LNCAP (cell line): Measurements from ENCODE around the gene STK31.

Experiments used
- TF ChIP-seq, protein P1 (sequence below): fragments of 450-650 bp; IDR thresholded peaks from 2 replicates; pipeline ENCODE4 v1.5.1; 2017; ENCODE audit warnings: mild to moderate bottlenecking

The STK31 gene

DNA sequence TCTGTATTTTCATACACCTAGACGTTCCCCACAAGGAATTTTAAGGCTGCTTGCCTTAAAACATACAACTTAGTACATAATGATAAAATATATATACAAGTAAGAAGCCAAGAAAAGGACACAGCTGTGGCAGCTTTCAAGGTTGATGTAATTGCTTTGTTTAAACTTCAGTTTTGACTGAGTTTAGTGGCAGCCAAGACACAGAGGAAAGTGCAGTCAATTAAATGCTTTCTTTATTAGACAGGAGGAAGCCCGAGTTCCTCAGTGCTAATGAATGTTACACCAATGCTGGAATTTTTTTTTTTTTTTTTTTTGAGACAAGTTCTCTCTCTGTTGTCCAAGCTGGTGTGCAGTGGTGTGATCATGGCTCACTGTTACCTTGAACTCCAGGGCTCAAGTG is 11.2 kb upstream of the STK31 start:
- TF ChIP-seq, protein P1, sequence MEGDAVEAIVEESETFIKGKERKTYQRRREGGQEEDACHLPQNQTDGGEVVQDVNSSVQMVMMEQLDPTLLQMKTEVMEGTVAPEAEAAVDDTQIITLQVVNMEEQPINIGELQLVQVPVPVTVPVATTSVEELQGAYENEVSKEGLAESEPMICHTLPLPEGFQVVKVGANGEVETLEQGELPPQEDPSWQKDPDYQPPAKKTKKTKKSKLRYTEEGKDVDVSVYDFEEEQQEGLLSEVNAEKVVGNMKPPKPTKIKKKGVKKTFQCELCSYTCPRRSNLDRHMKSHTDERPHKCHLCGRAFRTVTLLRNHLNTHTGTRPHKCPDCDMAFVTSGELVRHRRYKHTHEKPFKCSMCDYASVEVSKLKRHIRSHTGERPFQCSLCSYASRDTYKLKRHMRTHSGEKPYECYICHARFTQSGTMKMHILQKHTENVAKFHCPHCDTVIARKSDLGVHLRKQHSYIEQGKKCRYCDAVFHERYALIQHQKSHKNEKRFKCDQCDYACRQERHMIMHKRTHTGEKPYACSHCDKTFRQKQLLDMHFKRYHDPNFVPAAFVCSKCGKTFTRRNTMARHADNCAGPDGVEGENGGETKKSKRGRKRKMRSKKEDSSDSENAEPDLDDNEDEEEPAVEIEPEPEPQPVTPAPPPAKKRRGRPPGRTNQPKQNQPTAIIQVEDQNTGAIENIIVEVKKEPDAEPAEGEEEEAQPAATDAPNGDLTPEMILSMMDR: no peak

DNA sequence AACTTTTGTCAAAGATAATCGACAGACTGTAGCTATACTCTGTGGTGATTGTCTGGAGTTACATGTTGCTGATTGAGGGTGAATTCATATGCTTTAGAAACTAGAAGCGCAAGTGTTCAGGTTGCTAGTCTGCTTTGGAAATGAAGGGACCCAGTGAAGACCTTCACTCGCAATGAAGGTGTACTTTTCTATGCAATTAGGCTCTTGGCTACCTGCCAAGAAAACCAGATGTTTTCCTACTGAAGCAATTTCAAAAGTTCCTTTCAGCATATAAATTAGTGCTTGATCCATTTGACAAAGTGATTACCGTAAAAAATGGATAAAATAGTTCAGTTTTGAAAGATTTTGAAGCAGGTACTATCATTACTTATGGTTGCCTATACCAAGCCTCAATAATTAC is 10.0 kb upstream of the STK31 start:
- TF ChIP-seq, protein P1: no peak

DNA sequence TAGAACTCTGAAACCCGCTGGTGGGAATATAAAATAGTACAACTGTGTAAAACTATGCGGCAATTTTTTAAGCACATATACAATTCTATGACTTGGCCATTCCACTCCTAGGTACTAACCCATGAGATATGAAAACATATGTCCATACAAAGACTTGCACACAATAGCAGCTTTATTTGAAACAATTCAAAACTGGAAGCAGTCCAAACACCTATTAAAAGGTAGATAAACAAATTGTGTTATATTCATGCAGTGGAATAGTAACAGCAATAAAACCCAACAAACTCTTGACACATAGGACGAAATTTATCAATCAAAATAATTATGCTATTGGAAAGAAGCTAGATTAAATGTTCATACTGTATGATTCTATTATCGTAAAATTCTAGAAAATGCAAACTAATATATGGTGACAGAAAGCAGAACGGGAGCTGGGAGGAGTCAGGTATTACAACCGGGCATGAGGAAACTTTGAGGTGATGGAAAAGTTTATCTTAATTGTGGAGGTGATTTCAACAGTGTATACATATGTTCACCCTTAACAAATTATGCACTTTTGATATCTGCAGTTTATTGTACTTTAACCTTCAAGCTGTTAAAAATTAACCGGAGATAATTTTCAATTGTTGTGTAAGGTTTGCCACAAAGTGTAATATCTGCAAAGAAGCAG is 803 bp upstream of the STK31 start:
- TF ChIP-seq, protein P1: no peak

DNA sequence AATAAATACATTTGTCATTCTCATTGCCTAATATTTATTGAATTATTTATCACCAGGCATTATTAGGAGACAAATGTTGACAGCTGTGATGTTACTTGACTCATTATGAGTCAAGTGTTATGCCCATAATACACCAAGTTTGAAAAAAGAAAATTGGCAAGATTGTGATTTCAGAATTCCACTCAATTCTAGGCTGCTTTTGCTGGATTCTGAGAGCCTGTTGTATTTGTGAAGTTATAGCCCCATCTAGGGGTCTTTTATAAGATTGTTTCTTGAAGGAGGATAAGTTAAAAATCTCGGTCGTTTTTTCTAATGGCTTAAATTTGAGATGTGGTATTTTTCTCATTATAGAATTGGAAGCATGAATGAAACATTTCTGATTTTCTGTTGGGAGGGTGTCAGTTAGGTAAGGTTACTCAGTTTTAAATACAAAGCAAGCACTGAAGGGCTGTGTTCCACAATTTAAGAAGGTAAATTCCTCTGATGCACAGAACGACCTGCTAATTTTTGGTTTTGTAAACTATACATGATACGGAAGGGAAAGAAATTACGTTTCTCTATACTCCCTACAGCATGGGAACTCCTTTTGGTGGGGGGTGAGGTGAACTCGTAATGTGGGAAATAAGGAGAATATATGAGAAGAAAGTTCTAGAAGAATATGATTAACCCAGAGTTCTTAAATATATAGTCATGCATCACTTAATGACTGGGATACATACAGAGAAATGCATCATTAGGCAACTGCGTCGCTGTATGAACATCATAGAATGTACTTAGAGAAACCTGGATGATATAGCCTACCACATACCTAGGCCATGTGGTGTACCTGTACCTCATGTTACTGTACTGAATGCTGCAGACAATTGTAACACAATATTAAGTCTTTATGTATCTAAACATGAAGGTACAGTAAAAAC is 2.6 kb downstream of the STK31 start:
- TF ChIP-seq, protein P1: peak; percentile 49; the same call in 1 of the 2 replicates

DNA sequence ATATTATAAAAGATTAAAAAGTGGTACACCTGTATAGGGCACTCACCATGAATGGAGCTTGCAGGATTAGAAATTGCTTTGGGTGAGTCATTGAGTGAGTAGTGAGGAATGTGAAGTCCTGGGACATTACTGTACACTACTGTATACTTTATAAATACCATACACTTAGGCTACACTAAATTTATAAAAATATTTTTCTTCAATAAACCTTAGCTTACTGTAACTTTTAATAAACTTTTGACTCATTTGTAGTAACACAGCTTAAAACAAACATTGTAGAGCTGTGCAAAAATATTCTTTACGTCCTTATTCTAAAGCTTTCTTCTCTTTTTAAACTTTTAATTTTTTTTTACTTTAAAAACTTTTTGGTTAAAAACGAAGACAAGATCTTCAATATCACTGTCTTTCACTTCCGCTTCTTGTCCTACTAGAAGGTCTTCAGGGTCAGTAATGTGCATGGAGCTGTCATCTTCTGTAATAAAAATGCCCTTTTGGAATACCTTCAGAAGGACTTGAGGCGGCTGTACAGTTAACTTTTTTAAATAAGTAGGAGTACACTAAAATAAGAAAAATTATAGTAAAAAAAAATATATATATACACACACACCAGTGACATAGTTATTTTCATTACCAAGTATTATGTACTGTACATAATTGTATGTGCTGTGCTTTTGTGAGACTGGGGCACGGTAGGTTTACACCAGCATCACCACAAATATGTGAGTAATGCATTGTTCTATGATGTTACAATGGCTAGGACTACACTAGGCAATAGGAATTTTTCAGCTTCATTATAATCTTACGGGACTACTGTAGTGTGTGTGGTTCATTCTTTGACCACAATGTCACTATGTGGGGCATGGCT is 3.5 kb downstream of the STK31 start:
- TF ChIP-seq, protein P1: no peak

DNA sequence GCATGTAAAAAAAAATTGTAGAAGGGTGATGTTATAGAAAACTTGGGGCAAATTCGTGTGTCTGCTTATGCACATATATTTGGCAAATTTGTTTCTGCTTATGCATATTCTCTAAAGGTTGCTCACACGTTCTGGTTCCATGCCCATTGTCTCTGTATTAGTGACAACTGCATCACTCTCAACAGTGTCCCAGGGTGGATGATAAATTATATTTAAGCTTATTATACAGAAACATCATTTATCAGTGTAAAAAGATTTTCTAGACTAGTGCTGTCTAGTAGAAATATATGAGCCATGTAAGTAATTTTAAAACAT is 4.1 kb downstream of the STK31 start:
- TF ChIP-seq, protein P1: no peak

DNA sequence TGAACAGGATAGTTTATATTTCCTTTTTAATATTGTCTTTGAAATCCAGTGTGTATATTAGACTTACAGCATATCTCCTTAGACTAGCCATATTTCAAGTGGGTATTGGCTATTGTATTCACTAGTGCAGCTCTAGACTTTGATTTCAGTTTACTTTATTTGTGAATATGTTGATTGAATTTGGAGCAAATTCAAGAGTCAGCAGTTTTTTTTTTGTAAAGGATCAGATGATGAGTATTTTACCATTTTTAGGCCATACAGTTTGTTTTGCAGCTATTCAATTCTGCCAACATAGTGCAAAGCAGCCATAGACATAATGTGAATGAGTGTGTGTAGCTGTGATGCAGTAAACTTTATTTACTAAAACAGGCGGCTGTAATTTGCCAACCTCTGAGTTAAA is 4.6 kb downstream of the STK31 start:
- TF ChIP-seq, protein P1: no peak
